IgD-negative memory B cell (primary cell): ENCODE measurements around the gene FRRS1L. TPM values are rescaled to one million over a fixed set of nuclear protein-coding genes. Genes with fewer than 3 reads are reported as not detected.
A peak's percentile ranks its signal among the peaks of the same experiment; 100 is the strongest.
"Not testable (repeated sequence)": the region's sequence is repeated elsewhere in the genome, so short reads cannot be mapped to it uniquely, and the experiment has no call there.

Experiments
- H3K27ac Mint-ChIP-seq, 3 donors: one replicate each; pipeline ENCODE4 v1.8.0; 2020 to 2022; ENCODE audit warnings: mild to moderate bottlenecking in 3 of 3, mixed read lengths in 3 of 3, moderate library complexity in 1 of 3
- H3K27me3 Mint-ChIP-seq: one replicate; pipeline ENCODE4 v1.8.0; 2021; ENCODE audit warnings: mixed read lengths
- H3K36me3 Mint-ChIP-seq: one replicate; pipeline ENCODE4 v1.8.0; 2020; ENCODE audit warnings: mild to moderate bottlenecking, mixed read lengths
- H3K4me1 Mint-ChIP-seq, 3 donors: one replicate each; pipeline ENCODE4 v1.8.0; 2020 to 2022; ENCODE audit warnings: mixed read lengths in 3 of 3, mild to moderate bottlenecking in 1 of 3
- H3K4me3 Mint-ChIP-seq, 4 donors: one replicate each; pipeline ENCODE4 v1.8.0; 2020 to 2022; ENCODE audit warnings: mild to moderate bottlenecking in 4 of 4, mixed read lengths in 4 of 4, moderate library complexity in 3 of 4
- H3K9me3 Mint-ChIP-seq, 3 donors: one replicate each; pipeline ENCODE4 v1.8.0; 2020 to 2021; ENCODE audit warnings: mixed read lengths in 3 of 3, mild to moderate bottlenecking in 1 of 3
- polyA plus RNA-seq: library from polyadenylated mRNA; unstranded; fragments of 300-500 nt; fragmentation: Illumina TruSeq; gene quantifications from one replicate; pipeline ENCODE4 v1.2.3, GENCODE V29; 2021

FRRS1L gene
- polyA plus RNA-seq, 1 donor from 2014 or later = not detected

DNA sequence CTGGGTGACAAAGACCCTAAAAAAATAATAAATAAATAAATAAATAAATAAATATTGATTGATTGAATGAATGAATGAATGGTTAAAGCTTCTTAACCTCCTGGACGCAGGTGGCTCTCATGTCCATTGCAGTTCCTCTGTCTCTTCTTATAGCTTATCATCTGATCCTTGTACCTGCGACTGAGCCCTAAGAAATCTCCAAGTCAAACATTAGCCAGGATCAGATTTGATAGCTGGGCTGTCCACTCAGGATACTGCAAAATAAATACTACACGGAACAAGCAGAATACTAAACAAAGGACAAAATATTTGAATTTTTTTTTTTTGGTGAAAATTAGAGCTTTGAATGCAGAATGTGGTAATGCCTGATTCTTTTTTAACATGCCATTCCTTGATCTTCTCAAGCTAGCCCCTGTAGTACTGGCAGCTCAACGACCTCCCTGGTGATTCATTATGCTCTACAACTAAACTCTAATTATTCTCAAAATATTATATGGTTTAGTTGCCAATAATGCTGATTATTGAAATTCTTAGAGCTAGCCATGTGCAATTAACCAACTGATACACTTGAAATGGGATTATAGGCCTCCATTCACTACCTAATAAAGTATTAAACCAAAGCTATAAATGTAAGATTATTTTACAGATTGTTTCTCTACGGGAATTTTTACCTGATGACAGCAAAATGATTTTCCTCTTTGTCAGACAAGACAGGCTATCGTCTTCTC is 37.4 kb downstream of the FRRS1L start:
- Mint-ChIP-seq H3K36me3 (peaks cover 1% of the 10 kb centered on the region), H3K27me3 (no peaks in the 10 kb centered on the region), H3K4me3 (no peak overlapping the region), H3K9me3 (peaks cover 0 to 3% (median 0%) of the 10 kb centered on the region in 3 donors), H3K27ac (no peak overlapping the region), H3K4me1 (no peaks in the 10 kb centered on the region)

DNA sequence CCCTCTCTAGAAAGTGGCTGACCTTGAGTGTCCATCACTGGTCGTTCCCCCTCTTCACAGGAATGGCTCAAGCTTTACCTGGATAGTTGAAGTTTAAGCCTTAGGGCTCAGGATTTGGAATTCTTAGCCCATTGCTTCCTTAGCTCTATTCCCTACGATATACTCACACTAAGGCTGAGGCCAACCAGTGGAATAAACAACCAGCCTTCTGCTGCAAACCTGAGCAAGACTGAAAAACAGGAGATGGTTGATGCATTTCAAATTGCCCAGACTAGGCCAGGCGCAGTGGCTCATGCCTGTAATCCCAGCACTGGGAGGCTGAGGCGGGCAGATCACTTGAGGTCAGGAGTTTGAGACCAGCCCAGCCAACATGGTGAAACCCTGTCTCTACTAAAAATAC is 40.4 kb downstream of the FRRS1L start:
- H3K27ac Mint-ChIP-seq = not testable (repeated sequence)

DNA sequence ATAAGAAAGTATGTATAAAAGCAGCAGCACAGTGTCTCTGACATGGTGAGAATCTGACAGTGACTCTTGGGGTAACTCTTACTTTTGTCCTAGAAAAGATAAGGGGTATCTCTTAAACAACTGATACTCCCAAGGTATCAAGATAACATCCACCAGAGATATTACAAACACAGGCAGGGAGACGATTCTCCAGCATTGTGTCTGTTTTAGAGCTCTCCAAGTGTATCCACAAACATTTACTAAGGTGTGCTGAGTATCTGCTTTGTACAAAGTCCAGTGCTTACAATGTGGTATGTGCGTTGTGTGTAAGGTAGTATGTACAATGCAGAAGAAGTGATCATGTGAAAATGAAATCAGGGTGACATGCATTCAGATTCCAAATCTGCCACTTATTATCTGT is 42.9 kb downstream of the FRRS1L start:
- Mint-ChIP-seq H3K36me3 (peaks cover 1% of the 10 kb centered on the region), H3K9me3 (peaks cover 0 to 3% (median 0%) of the 10 kb centered on the region in 3 donors), H3K27me3 (no peaks in the 10 kb centered on the region), H3K27ac (no peak overlapping the region), H3K4me1 (peaks cover 3 to 9% (median 6%) of the 10 kb centered on the region in 3 donors), H3K4me3 (no peak overlapping the region)

More for the DNA sequence above, 40.4 kb downstream of the FRRS1L start:
- not testable (repeated sequence) for H3K9me3 Mint-ChIP-seq, H3K4me1 Mint-ChIP-seq, H3K4me3 Mint-ChIP-seq, H3K27me3 Mint-ChIP-seq, H3K36me3 Mint-ChIP-seq

DNA sequence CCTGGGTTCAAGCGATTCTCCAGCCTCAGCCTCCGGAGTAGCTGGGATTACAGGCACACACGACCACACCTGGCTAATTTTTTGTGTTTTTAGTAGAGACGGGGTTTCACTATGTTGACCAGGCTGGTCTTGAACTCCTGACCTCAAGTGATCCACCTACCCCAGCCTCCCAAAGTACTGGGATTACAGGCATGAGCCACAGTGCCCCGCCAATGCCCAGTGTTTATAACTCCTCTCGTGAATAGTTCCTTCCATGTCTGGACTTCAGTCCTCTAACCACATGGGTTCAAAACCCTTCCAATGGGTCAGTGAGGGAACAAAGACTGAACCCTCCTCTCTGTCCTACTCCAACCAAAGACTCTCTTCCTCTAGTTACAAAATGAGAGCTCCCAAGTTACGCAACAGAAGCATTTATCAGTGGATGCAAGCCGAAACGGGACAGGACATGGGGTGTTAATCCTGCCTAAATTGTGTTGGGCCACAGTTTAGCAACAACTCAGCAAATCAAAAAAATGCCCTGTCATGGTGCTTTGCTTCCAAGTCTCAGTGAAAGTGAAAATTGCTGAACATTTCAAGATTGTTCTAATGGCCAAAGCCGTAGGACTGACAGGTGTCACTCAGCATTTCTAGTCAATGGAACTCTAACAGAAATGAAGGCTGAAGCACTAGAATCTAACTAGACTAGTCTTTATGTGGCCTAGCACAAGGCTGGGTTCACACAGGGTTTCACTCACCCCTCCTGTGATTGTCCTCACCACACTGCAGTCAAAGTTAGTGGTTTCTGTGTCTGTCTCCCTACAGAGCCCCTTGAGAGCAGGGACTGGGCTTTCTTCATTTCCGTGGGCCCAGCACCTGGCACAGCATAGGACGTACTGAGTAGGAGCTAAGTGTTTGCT is 44.1 kb downstream of the FRRS1L start:
- Mint-ChIP-seq H3K4me3 (no peak overlapping the region), H3K4me1 (peaks cover 12 to 17% (median 14%) of the 10 kb centered on the region in 3 donors), H3K9me3 (peaks cover 0 to 3% (median 0%) of the 10 kb centered on the region in 3 donors), H3K36me3 (no peaks in the 10 kb centered on the region), H3K27me3 (no peaks in the 10 kb centered on the region), H3K27ac (no peak overlapping the region)

DNA sequence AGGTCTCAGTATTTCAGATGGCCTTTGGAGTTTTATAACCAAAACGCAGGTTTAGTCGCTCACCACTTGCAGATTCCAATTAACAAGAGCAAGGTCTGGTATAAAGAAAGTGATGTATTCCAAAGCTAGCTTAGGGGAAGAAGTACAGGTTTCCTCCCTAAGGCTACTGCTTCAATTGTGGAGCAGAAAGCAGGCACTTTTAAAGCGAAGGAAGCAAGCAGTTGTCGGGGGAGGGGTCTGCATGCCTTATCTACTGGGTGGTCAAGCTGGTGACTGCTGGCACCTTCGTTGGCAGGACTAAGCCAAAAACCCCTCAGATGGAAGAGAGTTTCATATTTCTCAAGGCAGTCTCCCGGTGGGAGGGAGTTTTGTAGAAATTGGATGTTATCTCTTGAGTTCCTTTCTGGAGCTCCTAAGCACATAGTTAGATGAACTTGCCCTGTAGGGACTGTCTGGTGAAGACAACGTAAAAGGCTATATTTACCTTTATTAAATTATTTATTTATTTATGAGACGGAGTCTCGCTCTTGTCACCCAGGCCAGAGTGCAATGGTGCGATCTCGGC is 45.7 kb downstream of the FRRS1L start:
- H3K4me3 Mint-ChIP-seq = no peak overlapping the region
- no peaks in the 10 kb centered on the region for H3K9me3 Mint-ChIP-seq
- no peak overlapping the region for H3K27ac Mint-ChIP-seq
- peaks cover 1% of the 10 kb centered on the region for H3K36me3 Mint-ChIP-seq
- no peaks in the 10 kb centered on the region for H3K27me3 Mint-ChIP-seq
- peaks cover 22 to 26% (median 22%) of the 10 kb centered on the region in 3 donors for H3K4me1 Mint-ChIP-seq

DNA sequence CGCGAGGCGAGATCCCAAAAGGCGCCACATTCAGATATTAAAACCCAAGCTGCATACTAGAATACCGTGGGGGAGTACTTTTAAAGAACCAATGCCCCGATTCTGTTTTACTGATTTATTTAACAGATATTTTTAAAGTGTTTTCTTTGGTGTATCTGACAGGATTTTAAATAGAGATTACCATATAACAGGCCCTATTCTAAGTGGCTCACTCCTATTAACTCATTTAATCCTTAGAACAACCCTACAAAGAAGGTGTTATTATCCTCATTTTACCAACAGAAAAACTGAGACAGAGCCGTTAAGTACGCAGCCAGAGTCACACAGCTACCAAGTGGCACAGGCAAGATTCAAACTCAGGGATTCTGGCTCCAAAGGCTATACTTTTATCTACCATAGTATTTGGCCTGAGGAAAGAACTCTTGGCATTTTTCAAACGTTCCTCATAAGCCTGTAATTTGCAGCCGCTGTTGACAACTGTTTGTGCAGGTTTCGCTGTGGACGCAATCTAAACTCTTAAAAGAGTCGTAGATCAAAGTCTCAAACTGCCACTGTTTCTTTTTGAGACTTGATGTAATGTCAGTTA is 46.8 kb downstream of the FRRS1L start:
- H3K36me3 Mint-ChIP-seq = peaks cover 4% of the 10 kb centered on the region
- H3K9me3 Mint-ChIP-seq = no peaks in the 10 kb centered on the region
- peak overlapping the region; percentile 88 to 99 (median 96) for H3K4me3 Mint-ChIP-seq
- H3K4me1 Mint-ChIP-seq = peaks cover 27 to 29% (median 28%) of the 10 kb centered on the region in 3 donors
- peak overlapping the region in 2 of 3 donors; percentile 19 to 80 for H3K27ac Mint-ChIP-seq
- H3K27me3 Mint-ChIP-seq = no peaks in the 10 kb centered on the region

DNA sequence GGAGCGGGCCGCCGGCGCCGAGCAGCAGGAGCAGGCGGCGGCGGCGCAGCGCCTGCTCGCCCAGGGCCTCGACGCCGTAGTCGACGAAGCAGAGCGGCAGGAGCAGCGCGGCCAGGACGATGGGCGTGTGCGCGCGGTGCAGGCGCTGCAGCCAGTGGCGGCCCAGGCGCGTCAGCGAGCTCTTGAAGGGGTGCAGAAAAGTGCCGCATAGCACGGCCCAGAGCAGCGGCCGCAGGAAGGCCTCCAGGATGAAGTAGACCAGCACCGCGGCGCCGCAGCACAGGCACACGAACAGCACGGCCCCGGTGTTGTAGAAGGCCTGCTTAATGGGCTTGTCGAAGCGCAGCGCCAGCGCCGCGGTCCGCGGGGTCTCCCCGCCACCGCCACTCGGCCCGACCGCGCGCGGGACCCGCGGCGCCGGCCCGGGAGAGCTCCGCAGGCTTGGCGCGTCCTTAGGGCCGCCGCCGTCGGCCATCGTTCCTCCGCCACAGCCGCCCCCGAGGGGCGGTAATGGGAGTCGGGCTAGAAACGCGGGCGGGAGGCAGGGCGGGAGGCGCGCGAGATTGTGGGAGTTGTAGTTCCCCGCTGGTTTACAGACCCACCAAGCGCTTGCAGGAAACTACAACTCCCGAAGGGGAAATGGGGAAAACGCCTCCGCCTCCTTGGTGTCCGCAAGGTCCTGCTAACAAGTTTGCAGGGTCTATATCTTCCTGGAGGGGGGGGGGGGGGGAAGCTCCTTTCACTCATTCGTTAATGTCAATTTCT is 47.4 kb downstream of the FRRS1L start, which contains the start of gene TMEM245:
TMEM245 (minus strand) TSS at position 509 of the 765 bp plus-strand sequence; CDS start at position 475, 34 bp downstream.
- Mint-ChIP-seq H3K27ac (peak within 1 kb of the TSS; percentile 19 to 85 (median 80)), H3K27me3 (no peaks in the 10 kb centered on the region), H3K36me3 (peaks cover 6% of the 10 kb centered on the region), H3K9me3 (no peaks in the 10 kb centered on the region), H3K4me1 (peaks cover 31 to 33% (median 32%) of the 10 kb centered on the region in 3 donors), H3K4me3 (peak within 1 kb of the TSS; percentile 88 to 99 (median 96))

DNA sequence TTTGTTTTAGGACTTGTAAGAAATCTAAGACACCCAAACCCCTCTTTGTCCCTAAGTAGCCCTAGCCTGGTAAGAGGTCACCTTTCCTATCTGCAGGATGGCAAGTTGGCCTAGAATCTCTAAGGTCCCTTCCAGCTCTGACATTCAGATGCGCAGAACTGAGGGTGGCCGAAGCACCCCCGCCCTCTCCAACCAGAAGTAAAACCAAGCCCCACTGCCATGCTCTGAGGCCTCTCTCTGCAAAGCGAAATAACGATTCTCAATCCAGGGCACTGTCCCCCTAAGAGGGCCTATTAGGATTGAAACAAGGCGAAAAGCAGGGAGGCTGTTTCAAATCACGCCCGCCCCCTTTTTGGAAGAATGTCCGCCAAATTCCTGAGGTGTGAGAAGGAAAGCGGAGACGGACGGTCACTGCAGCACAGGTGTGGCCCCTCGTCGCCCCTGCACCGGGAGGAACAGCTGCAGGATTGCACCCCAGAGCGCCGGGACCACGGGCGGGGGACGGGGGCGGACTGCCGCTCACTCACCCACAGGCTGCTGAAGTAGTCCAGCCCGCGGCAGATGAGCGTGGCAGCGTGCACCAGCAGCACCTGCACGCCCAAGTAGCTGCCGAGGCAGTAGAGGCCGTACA is 48.1 kb downstream of the FRRS1L start:
- H3K4me1 Mint-ChIP-seq = peaks cover 35 to 40% (median 38%) of the 10 kb centered on the region in 3 donors
- H3K4me3 Mint-ChIP-seq = peak overlapping the region; percentile 88 to 99 (median 96)
- peak overlapping the region in 1 of 3 donors; percentile 80 for H3K27ac Mint-ChIP-seq
- no peaks in the 10 kb centered on the region for H3K9me3 Mint-ChIP-seq
- H3K27me3 Mint-ChIP-seq = no peaks in the 10 kb centered on the region
- H3K36me3 Mint-ChIP-seq = peaks cover 6% of the 10 kb centered on the region

DNA sequence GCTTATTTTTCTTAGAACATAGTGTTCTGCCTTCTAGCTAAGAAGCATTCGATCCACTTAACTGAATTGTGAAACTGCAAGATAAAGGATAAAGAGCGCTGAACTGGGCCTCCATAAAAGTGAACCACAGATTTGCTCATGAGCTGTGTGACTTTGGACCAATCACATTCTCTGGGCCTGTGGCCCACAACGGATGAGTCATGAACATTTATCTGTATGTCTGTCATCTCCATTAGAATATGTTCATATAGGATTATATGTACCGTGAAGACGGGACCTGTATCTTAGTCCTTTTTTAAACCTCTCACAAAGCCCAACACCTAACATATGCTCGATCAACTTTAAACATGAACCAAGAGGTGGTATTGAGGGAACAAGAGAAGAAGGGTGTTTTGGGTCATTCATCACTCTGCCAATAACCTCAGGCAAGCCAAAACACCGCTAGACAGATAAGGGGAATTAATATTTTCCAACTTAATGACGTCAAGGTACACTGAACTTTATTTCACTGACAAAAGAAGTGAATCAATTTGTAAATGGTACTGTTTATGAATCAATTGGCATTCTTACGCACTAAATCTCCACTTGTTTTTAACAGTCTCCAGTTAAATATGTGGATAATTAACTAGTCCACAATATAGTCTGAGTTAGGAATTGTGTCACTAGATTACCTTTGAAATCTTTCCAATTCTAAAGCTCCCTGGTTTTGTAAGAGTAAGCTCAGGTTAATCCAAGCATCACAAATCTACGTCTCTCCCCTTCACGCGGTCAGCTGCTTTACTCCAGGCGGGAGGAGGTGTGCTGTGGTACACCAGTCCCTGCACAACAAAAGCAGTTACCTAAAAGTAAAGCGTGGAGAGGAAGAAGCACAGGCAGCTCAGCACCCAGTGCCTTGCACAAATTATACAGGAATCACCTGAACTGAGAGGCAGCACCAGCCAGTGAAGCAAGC is 48.9 kb downstream of the FRRS1L start:
- H3K4me3 Mint-ChIP-seq = peak overlapping the region; percentile 88 to 99 (median 96)
- peaks cover 36 to 44% (median 44%) of the 10 kb centered on the region in 3 donors for H3K4me1 Mint-ChIP-seq
- H3K36me3 Mint-ChIP-seq = peaks cover 6% of the 10 kb centered on the region
- H3K27me3 Mint-ChIP-seq = no peaks in the 10 kb centered on the region
- no peaks in the 10 kb centered on the region for H3K9me3 Mint-ChIP-seq
- peak overlapping the region in 1 of 3 donors; percentile 80 for H3K27ac Mint-ChIP-seq

DNA sequence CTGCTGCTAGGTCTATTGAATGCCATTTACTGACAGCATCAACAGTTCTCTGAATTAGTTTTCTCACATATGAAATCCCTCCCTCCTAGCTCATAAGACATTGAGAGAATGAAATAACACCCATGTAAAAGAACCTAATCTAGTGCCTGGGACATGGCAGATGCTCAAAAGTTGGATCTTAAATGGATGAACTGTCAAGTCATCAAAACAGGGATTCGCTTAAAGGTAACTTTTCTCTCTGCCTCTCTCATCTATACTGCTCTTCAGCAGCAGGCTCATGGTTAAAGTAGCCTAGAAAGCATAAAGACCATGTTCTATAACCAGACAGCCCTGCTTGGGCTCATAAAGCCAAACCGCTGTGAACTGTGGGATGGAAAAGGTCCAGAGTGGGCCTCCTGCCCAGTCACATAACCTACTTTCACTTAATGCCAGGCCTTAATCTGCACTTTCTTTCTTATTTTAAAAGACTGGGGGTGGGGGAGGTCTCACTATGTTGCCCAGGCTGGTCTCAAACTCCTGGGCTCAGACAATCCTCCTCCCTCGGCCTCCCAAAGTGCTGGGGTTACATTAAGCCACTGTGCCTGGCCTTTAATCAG is 51.0 kb downstream of the FRRS1L start:
- Mint-ChIP-seq H3K9me3 (no peaks in the 10 kb centered on the region), H3K4me1 (peaks cover 42 to 60% (median 52%) of the 10 kb centered on the region in 3 donors), H3K4me3 (peak overlapping the region in 2 of 4 donors; percentile 39 to 57), H3K36me3 (peaks cover 6% of the 10 kb centered on the region), H3K27me3 (no peaks in the 10 kb centered on the region), H3K27ac (no peak overlapping the region)

DNA sequence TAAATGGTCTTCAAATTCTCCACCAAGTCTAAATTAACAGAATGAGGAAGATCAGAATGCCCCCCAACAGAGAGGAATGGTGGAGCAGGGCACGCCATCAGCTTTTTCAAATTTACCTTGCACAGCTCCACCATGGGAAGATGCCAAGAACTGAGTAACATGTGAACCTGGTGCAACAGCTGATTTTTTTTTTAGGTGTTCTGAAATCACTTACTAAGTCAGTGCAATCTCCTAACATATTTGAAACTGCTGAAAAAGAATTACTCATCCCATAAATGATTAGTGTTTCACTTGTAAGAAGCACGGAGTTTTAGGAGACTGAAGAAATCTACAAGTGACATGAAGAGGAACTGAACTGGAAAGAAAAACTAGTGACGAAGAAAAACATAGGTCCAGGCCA is 52.4 kb downstream of the FRRS1L start:
- Mint-ChIP-seq H3K4me1 (peaks cover 48 to 67% (median 59%) of the 10 kb centered on the region in 3 donors), H3K27ac (no peak overlapping the region), H3K27me3 (no peaks in the 10 kb centered on the region), H3K9me3 (no peaks in the 10 kb centered on the region), H3K36me3 (peaks cover 6% of the 10 kb centered on the region), H3K4me3 (peak overlapping the region in 2 of 4 donors; percentile 33 to 70)

DNA sequence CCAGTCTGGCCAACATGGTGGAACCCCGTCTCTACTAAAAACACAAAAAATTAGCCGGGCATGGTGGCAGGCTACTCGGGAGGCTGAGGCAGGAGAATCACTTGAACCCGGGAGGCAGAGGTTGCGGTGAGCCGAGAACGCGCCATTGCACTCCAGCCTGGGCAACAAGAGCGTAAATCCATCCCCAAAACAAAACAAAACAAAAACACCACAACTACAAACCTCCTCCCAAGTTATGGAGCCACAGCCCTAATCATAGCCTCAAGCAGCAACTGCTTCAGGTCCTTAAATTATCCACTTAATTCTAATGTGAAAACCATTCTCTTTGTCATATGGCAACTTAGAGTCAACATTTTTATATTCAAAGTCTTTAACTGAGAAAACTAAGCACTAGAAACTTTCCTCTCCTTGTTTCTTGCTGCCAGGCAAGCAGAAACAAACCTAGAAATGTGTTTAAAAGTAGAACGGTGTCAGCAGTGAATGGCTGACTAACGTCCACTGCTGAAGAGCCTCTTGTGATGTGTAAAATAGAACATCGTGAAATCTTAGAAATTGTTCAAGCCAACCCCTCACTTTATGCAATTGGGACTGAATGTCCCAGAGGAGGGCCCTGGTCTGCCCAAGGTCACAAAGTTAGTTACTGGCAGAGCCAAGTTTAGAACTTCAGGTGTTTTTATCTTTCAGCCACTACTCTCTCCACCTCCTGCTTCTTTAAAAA is 53.0 kb downstream of the FRRS1L start:
- Mint-ChIP-seq H3K27ac (no peak overlapping the region), H3K4me3 (peak overlapping the region in 2 of 4 donors; percentile 63 to 70), H3K27me3 (no peaks in the 10 kb centered on the region), H3K9me3 (no peaks in the 10 kb centered on the region), H3K36me3 (peaks cover 6% of the 10 kb centered on the region), H3K4me1 (peaks cover 51 to 70% (median 65%) of the 10 kb centered on the region in 3 donors)
